ENCODE data around the gene FAM200B.

DNA sequence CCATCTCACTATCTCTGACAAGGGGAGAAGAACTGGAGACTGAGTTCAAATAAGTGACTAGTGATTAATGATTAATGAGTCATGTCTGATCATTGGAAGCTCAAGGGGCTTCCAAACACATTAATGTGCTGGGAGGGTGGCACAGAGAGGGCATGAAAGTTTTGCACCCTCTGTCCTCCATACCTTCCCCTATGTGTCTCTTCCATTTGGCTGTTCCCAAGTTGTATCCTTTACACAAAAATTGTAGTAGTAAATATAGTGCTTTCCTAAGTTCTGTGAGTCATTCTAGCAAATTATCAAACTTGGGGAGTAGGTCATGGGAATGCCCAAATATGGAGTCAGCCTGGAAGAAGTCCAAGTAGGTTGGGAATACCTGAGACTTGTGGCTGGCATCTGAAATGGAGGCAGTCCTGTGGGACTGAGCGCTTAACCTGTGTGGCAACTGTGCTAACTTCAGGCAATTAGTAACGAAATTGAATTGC is 4.1 kb upstream of the FAM200B start:
- no peak for TF ChIP-seq CTCF (IDR thresholded peaks at IDR 0.05; ENCODE audit: low read depth, low read length, poor library complexity, severe bottlenecking)
- no peak for TF ChIP-seq EZH2phosphoT487 (IDR thresholded peaks at IDR 0.05; ENCODE audit: borderline replicate concordance, low read length)
